IMR-90 (cell line): ENCODE measurements around the gene ZNF546. TPM values are rescaled to one million over a fixed set of nuclear protein-coding genes. Genes with fewer than 3 reads are reported as not detected.

ENCODE experiments used
- ATAC-seq: fragments of 200-7000 bp; cut with Tn5 transposase; 2 replicates; pipeline ENCODE4 v1.9.1; 2020; ENCODE audit warnings: low read depth, mild to moderate bottlenecking, moderate library complexity
- BruUV-seq: library from RNA; stranded (reverse); fragments of 400-500 nt; replicated peaks from 2 replicates; lab custom pipeline; 2021; lab: Mats Ljungman, UMichigan
- CTCF ChIA-PET: fragments of 300-600 bp; formaldehyde crosslinking; extraction: SDS; loops from one replicate; lab custom pipeline; 2021; ENCODE audit warnings: antibody characterized with exemption; lab: Yijun Ruan, JAX
- POLR2A ChIA-PET: fragments of 300-600 bp; sonication (Branson Sonifier 250); formaldehyde crosslinking; loops from one replicate; lab custom pipeline; 2022; ENCODE audit warnings: antibody characterized with exemption; ENCODE audit not compliant: unreplicated experiment; lab: Charles Lee
- DNase-seq: peaks from one replicate; pipeline ENCODE4 v3.0.0; 2013
- H2AFZ ChIP-seq: replicated peaks from 2 replicates; pipeline ENCODE3; 2013; ENCODE audit warnings: low read length, mild to moderate bottlenecking; ENCODE audit not compliant: poor library complexity
- H2AK5ac ChIP-seq: 2 replicates; pipeline ENCODE4 v1.6.1; 2013; ENCODE audit warnings: low read depth, low read length, inconsistent platforms
- H2AK9ac ChIP-seq: replicated peaks from 2 replicates; pipeline ENCODE3; 2013; ENCODE audit warnings: mild to moderate bottlenecking, low read depth, low read length, moderate library complexity; ENCODE audit not compliant: poor library complexity
- H2BK120ac ChIP-seq: 2 replicates; pipeline ENCODE4 v1.6.1; 2013; ENCODE audit warnings: low read depth, low read length, inconsistent platforms
- H2BK15ac ChIP-seq: 3 replicates; pipeline ENCODE4 v1.6.1; 2013; ENCODE audit warnings: low read depth, low read length, inconsistent platforms
- H2BK20ac ChIP-seq: 2 replicates; pipeline ENCODE4 v1.6.1; 2013; ENCODE audit warnings: low read depth, mild to moderate bottlenecking, inconsistent platforms, low read length, moderate library complexity
- H2BK5ac ChIP-seq: 2 replicates; pipeline ENCODE4 v1.6.1; 2013; ENCODE audit warnings: mild to moderate bottlenecking, low read depth, low read length, inconsistent platforms; ENCODE audit not compliant: poor library complexity, severe bottlenecking
- H3K14ac ChIP-seq: replicated peaks from 2 replicates; pipeline ENCODE4 v1.6.1; 2013; ENCODE audit warnings: low read depth, low read length, inconsistent platforms
- H3K18ac ChIP-seq: 2 replicates; pipeline ENCODE4 v1.6.1; 2013; ENCODE audit warnings: low read depth, low read length, control low read depth
- H3K23ac ChIP-seq: 2 replicates; pipeline ENCODE4 v1.6.1; 2013; ENCODE audit warnings: low read depth, low read length, inconsistent platforms
- H3K27ac ChIP-seq: 2 replicates; pipeline ENCODE4 v1.5.1; 2013; ENCODE audit warnings: mild to moderate bottlenecking, control low read depth, low read length; ENCODE audit not compliant: insufficient read depth
- H3K27me3 ChIP-seq: 2 replicates; pipeline ENCODE4 v1.6.1; 2013; ENCODE audit warnings: low read length; ENCODE audit not compliant: control insufficient read depth, insufficient read depth
- H3K36me3 ChIP-seq: 2 replicates; pipeline ENCODE4 v1.6.1; 2013; ENCODE audit warnings: low read length, mixed read lengths; ENCODE audit not compliant: control insufficient read depth, insufficient read depth
- H3K4ac ChIP-seq: 2 replicates; pipeline ENCODE4 v1.6.1; 2013; ENCODE audit warnings: low read depth, low read length, inconsistent platforms
- H3K4me1 ChIP-seq: 2 replicates; pipeline ENCODE4 v1.6.1; 2013; ENCODE audit warnings: low read length, mixed read lengths; ENCODE audit not compliant: control insufficient read depth, insufficient read depth
- H3K4me2 ChIP-seq: 2 replicates; pipeline ENCODE4 v1.6.1; 2013; ENCODE audit warnings: low read depth, mild to moderate bottlenecking, control low read depth, low read length, moderate library complexity
- H3K4me3 ChIP-seq: 2 replicates; pipeline ENCODE4 v1.5.1; 2013; ENCODE audit warnings: low read depth, mild to moderate bottlenecking, control low read depth, low read length, moderate library complexity; ENCODE audit not compliant: insufficient read depth
- H3K56ac ChIP-seq: 2 replicates; pipeline ENCODE4 v1.6.1; 2013; ENCODE audit warnings: low read length, inconsistent platforms; ENCODE audit not compliant: insufficient read depth; ENCODE audit errors: extremely low read depth
- H3K79me1 ChIP-seq, 2 experiments: 2 replicates each; pipeline ENCODE4 v1.6.1; 2013; ENCODE audit warnings: low read length in 2 of 2, inconsistent platforms in 1 of 2, low read depth in 1 of 2
- H3K9ac ChIP-seq: 2 replicates; pipeline ENCODE4 v1.6.1; 2013; ENCODE audit warnings: low read depth, low read length, control low read depth
- H3K9me1 ChIP-seq: 2 replicates; pipeline ENCODE4 v1.6.1; 2013; ENCODE audit warnings: low read length, inconsistent platforms; ENCODE audit not compliant: insufficient read depth
- H3K9me3 ChIP-seq: 2 replicates; pipeline ENCODE4 v1.6.1; 2013; ENCODE audit warnings: low read length; ENCODE audit not compliant: control insufficient read depth, insufficient read depth
- H4K20me1 ChIP-seq: 2 replicates; pipeline ENCODE4 v1.6.1; 2013; ENCODE audit warnings: low read length, inconsistent platforms; ENCODE audit not compliant: insufficient read depth
- H4K5ac ChIP-seq: 2 replicates; pipeline ENCODE4 v1.6.1; 2013; ENCODE audit warnings: mild to moderate bottlenecking, low read depth, low read length, control low read depth
- H4K8ac ChIP-seq, 2 experiments: 2 replicates each; pipeline ENCODE4 v1.6.1; 2013; ENCODE audit warnings: low read depth in 2 of 2, low read length in 2 of 2, control low read depth in 1 of 2, inconsistent platforms in 1 of 2
- H4K91ac ChIP-seq: 2 replicates; pipeline ENCODE4 v1.6.1; 2013; ENCODE audit warnings: low read depth, low read length, inconsistent platforms; ENCODE audit not compliant: insufficient read depth
- BHLHE40 ChIP-seq: fragments of 150-350 bp; IDR thresholded peaks from 2 replicates; pipeline ENCODE4 v1.6.1; 2016; ENCODE audit warnings: mild to moderate bottlenecking, low read depth, low read length
- CEBPB ChIP-seq: IDR thresholded peaks from 2 replicates; pipeline ENCODE4 v1.6.1; 2012; ENCODE audit warnings: low read depth, low read length, improper control_type of control experiment
- CHD1 ChIP-seq: IDR thresholded peaks from 2 replicates; pipeline ENCODE4 v1.6.1; 2012; ENCODE audit warnings: low read depth, low read length, improper control_type of control experiment
- CTCF ChIP-seq: conservative IDR thresholded peaks from 2 replicates; pipeline ENCODE4 v1.5.1; 2012; ENCODE audit warnings: mild to moderate bottlenecking, low read depth, low read length, improper control_type of control experiment
- ELK1 ChIP-seq: fragments of 150-350 bp; IDR thresholded peaks from 2 replicates; pipeline ENCODE4 v1.6.1; 2016; ENCODE audit warnings: low read depth, mild to moderate bottlenecking, low read length, moderate library complexity, borderline replicate concordance
- FOS ChIP-seq: fragments of 150-350 bp; IDR thresholded peaks from 2 replicates; pipeline ENCODE4 v1.6.1; 2016; ENCODE audit warnings: low read depth, low read length
- MAFK ChIP-seq: IDR thresholded peaks from 2 replicates; pipeline ENCODE4 v1.6.1; 2012; ENCODE audit warnings: low read depth, low read length, improper control_type of control experiment
- MAZ ChIP-seq: IDR thresholded peaks from 2 replicates; pipeline ENCODE4 v1.6.1; 2012; ENCODE audit warnings: low read depth, mild to moderate bottlenecking, low read length, improper control_type of control experiment, moderate library complexity, borderline replicate concordance
- MXI1 ChIP-seq: IDR thresholded peaks from 2 replicates; pipeline ENCODE4 v1.6.1; 2012; ENCODE audit warnings: low read depth, mild to moderate bottlenecking, low read length, moderate library complexity, borderline replicate concordance
- NFE2L2 ChIP-seq: fragments of 150-350 bp; IDR thresholded peaks from 2 replicates; pipeline ENCODE4 v1.6.1; 2016; ENCODE audit warnings: low read depth, mild to moderate bottlenecking, low read length
- POLR2A ChIP-seq: IDR thresholded peaks from 2 replicates; pipeline ENCODE4 v1.6.1; 2012; ENCODE audit warnings: mild to moderate bottlenecking, low read depth, low read length
- RAD21 ChIP-seq: IDR thresholded peaks from 2 replicates; pipeline ENCODE4 v1.6.1; 2012; ENCODE audit warnings: low read length, improper control_type of control experiment
- RCOR1 ChIP-seq: IDR thresholded peaks from 2 replicates; pipeline ENCODE4 v1.6.1; 2012; ENCODE audit warnings: mild to moderate bottlenecking, low read length, improper control_type of control experiment; ENCODE audit not compliant: insufficient replicate concordance
- RFX5 ChIP-seq: IDR thresholded peaks from 2 replicates; pipeline ENCODE4 v1.8.0; 2012; ENCODE audit warnings: low read depth, mild to moderate bottlenecking, low read length, moderate library complexity
- SMC3 ChIP-seq: fragments of 150-350 bp; IDR thresholded peaks from 2 replicates; pipeline ENCODE4 v1.6.1; 2016; ENCODE audit warnings: low read depth, mild to moderate bottlenecking, antibody characterized with exemption, low read length, moderate library complexity
- USF2 ChIP-seq: fragments of 150-350 bp; IDR thresholded peaks from 2 replicates; pipeline ENCODE4 v1.6.1; 2017; ENCODE audit warnings: mild to moderate bottlenecking, antibody characterized with exemption, low read length, low read depth
- WGBS, 2 experiments: methylation state at CpG; one replicate each; pipeline versions ENCODE4 v1.1.5 to v1.1.7; 2013; ENCODE audit warnings: missing lambda C conversion rate in 2 of 2; ENCODE audit not compliant: insufficient read length in 1 of 2; ENCODE audit errors: extremely low coverage in 2 of 2; 5-methylcytosine and 5-hydroxymethylcytosine counted together
- dilution Hi-C: fragments of 300-500 bp; cut with HindIII; formaldehyde crosslinking; loops from one replicate; pipeline ENCODE4 v1.14.3; 2018; ENCODE audit warnings: low sequenced_read_pairs; ENCODE audit not compliant: unreplicated experiment
- in situ Hi-C: fragments of 300-500 bp; cut with MboI; formaldehyde crosslinking; loops from 3 replicates; pipeline ENCODE4 v1.14.3; 2019; ENCODE audit warnings: low sequenced_read_pairs, inconsistent platforms, mixed read lengths
- intact Hi-C: fragments of 100-400 bp; cut with micrococcal nuclease; formaldehyde crosslinking; loops from 2 replicates; pipeline ENCODE4 v1.10.0; 2022
- polyA plus RNA-seq, 3 experiments: library from polyadenylated mRNA; depleted of rRNA; stranded (reverse); fragments of >200 nt; gene quantifications; 2 replicates each; pipeline ENCODE4 v1.2.3, GENCODE V29; 2012; ENCODE audit warnings: low replicate concordance in 1 of 3
- total RNA-seq: library from RNA; depleted of rRNA; stranded (reverse); fragments of >200 nt; gene quantifications from 2 replicates; pipeline ENCODE4 v1.2.3, GENCODE V29; 2012

ZNF546 gene
- total and polyA plus RNA-seq, 2 of the 4 experiments (the other 2 are of a cell fraction), result 1.6 to 6.5 TPM

- no peak overlapping the region for H3K4ac ChIP-seq
- H3K4me1 ChIP-seq, result no peaks in the 10 kb centered on the region
- H2BK15ac ChIP-seq, result no peak overlapping the region
- CTCF ChIA-PET, result no interaction called here
- intact Hi-C loops (no loop called here), in situ Hi-C loops (no loop called here), dilution Hi-C loops (no loop called here)
- H3K27ac ChIP-seq, result no peak overlapping the region
- no peaks in the 10 kb centered on the region for H3K9me1 ChIP-seq
- H2BK5ac ChIP-seq, result no peak overlapping the region
- H4K91ac ChIP-seq, result no peak overlapping the region
- no peak overlapping the region for H3K18ac ChIP-seq
- H3K4me3 ChIP-seq, result no peak overlapping the region
- no peak overlapping the region for H3K9ac ChIP-seq
- H2BK120ac ChIP-seq, result no peak overlapping the region
- H3K79me1 ChIP-seq, result peaks cover 11 to 33% of the 10 kb centered on the region in 2 experiments
- H2AFZ ChIP-seq, result no peak overlapping the region
- H3K36me3 ChIP-seq, result peaks cover 6% of the 10 kb centered on the region
- TF ChIP-seq POLR2A, result no peak
- TF ChIP-seq SMC3, result no peak
- TF ChIP-seq MAZ, result no peak
- no peak for TF ChIP-seq ELK1
- TF ChIP-seq RFX5, result no peak
- TF ChIP-seq MXI1, result no peak
- TF ChIP-seq CEBPB, result no peak
- no peak for TF ChIP-seq BHLHE40
- TF ChIP-seq RAD21, result no peak
- TF ChIP-seq RCOR1, result no peak
- TF ChIP-seq USF2, result no peak
- TF ChIP-seq NFE2L2, result no peak
- TF ChIP-seq CHD1, result no peak
- TF ChIP-seq FOS, result no peak
- no peak for TF ChIP-seq CTCF
- no peak for TF ChIP-seq MAFK
- no peak overlapping the region for H3K14ac ChIP-seq
- H3K4me2 ChIP-seq, result peak overlapping the region; percentile 56
- no peaks in the 10 kb centered on the region for H4K20me1 ChIP-seq
- no peak overlapping the region for H4K8ac ChIP-seq
- POLR2A ChIA-PET, result no interaction called here
- H2BK20ac ChIP-seq, result no peak overlapping the region
- H2AK5ac ChIP-seq, result no peak overlapping the region
- H3K23ac ChIP-seq, result no peak overlapping the region
- no peak overlapping the region for H4K5ac ChIP-seq
- BruUV-seq, result no TSS peak
- 100% methylated on average over 3 of the region's 9 CpGs; no CpG with 5 or more reads in 1 of the 2 experiments for WGBS, 2 experiments
- no peak overlapping the region for H3K56ac ChIP-seq
- H3K9me3 ChIP-seq, result peaks cover 4% of the 10 kb centered on the region
- no peaks in the 10 kb centered on the region for H3K27me3 ChIP-seq
- DNase-seq, result no peak
- no peak overlapping the region for H2AK9ac ChIP-seq
- ATAC-seq, result no peak
Measured at GRCh38 chr19:40054632-40055031, 57.8 kb downstream of the ZNF546 start.
